GM12872 (cell line): ENCODE data around the gene KLK12.

Experiments used
- CTCF ChIP-seq: IDR thresholded peaks from 3 replicates; pipeline ENCODE4 v1.5.1; 2011; ENCODE audit warnings: low read depth, mild to moderate bottlenecking, low read length, moderate library complexity; ENCODE audit not compliant: insufficient read depth

Gene KLK12

DNA sequence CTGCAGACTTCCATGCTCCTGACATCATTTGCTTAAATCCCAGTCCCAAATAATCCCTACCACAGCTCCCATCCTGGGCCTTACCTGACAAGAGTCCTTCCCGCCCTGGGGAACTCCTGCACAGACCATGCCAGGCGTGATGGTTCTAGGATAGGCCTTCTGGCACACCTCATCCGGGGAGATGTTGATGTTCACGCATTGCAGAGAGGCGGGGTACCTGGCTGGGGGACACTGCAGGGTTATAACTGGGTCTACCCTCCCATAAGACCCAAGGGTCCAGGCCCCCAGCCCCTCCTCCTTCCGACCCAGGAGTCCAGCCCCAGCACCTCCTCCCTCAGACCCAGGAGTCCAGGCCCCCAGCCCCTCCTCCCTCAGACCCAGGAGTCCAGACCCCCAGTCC, 43.9 kb upstream of the KLK12 start:
- no peak for TF ChIP-seq CTCF

DNA sequence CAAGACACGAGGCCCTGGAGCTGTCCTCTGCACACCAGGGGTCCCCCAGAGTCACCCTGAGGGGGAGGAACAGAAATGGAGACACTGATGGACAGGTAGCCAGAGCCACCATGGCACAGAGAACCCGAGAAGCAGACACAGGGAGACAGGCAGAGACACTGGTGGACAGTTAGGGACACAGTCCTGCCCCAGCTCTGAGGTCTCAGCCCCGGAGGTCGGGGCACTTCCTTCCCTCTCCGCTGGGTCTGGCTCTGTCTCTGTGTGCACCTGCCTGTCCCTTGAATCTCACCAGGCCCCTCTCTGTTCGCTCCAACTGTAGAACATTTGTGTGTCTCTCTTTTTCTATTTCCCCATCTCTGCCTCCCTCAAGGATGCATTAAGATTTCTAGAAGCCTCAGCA, 43.3 kb upstream of the KLK12 start:
- TF ChIP-seq CTCF = no peak

DNA sequence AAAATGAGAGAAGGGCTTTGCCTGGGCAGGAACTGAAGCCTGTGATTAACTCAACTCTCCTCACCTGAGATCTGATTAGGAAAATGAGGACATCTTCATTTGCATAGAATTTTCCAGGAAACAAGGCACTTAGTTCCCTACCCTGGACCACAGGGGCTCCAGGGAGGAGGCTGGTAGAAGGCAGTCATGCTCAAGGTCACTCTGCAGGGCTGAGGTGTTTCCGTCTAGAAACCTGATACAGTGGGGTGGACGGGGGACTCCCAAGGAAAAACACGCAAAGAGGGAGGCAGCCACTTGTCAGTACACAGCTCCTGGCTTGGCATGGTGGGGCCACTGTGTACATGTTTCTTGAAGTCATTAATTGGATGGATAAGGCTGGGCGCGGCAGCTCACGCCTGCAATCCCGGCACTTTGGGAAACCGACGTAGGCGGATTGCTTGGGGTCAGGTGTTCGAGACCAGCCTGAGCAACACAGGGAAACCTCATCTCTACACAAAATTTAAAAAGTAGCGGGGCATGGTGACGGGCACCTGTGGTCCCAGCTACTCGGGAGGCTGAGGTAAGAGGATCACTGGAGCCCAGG, 41.9 kb upstream of the KLK12 start:
- TF ChIP-seq CTCF = no peak

DNA sequence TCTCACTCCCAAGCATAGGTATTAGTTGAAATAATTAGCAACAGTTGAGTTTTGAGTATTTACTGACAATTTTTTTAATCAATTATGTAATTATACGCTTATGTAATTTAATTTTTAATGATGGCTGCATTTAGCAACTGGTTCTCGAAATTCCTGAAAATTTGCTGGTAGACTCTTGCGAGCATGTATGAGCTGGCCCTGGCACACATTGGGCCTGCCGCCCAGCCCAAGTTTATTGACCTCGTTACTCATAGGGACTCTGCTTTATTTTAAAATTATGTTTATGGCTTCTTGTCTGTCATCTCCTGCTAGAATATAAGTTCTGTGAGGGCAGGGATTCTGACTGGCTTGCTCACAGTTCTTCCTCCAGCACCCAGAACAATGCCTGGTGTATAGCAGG, 41.2 kb upstream of the KLK12 start:
- no peak for TF ChIP-seq CTCF

- no peak for TF ChIP-seq CTCF
These were observed 36.2 kb upstream of the KLK12 start for GRCh38 chr19:51071095-51071405.

GRCh38 chr19:51070334-51071094, 35.7 kb upstream of the KLK12 start:
- TF ChIP-seq CTCF = no peak

- no peak for TF ChIP-seq CTCF
These were observed 31.8 kb upstream of the KLK12 start for GRCh38 chr19:51066393-51067186.
